GM12878 (cell line): ENCODE results near the gene TANK. TPM values are rescaled to one million over a fixed set of nuclear protein-coding genes. Genes with fewer than 3 reads are reported as not detected.

ENCODE experiments used
- ATAC-seq: fragments of 200-7000 bp; cut with Tn5 transposase; 3 replicates; pipeline ENCODE4 v1.9.1; 2020; ENCODE audit warnings: mild to moderate bottlenecking, moderate library complexity
- BruUV-seq: library from RNA; stranded (reverse); fragments of 400-500 nt; replicated peaks from 2 replicates; lab custom pipeline; 2021; lab: Mats Ljungman, UMichigan
- CTCF ChIA-PET: fragments of 300-600 bp; sonication (Branson Sonifier 250); formaldehyde crosslinking; extraction: SDS; loops from one replicate; lab custom pipeline; 2021; ENCODE audit warnings: inconsistent platforms; lab: Yijun Ruan, JAX
- POLR2A ChIA-PET: fragments of 350-600 bp; formaldehyde crosslinking; extraction: SDS; loops from one replicate; lab custom pipeline; 2021; ENCODE audit warnings: inconsistent platforms; lab: Charles Lee
- RAD21 ChIA-PET: fragments of 300-600 bp; sonication (Branson Sonifier 250); formaldehyde crosslinking; loops from one replicate; lab custom pipeline; 2023; ENCODE audit warnings: antibody characterized with exemption; ENCODE audit not compliant: unreplicated experiment; lab: Charles Lee
- SMC1A ChIA-PET: fragments of 300-600 bp; sonication (Branson Sonifier 250); formaldehyde crosslinking; loops from one replicate; lab custom pipeline; 2023; ENCODE audit not compliant: unreplicated experiment, uncharacterized antibody; lab: Charles Lee
- DNase-seq: peaks from one replicate; pipeline ENCODE4 v3.0.0-alpha.2; 2011; ENCODE audit warnings: low read depth, low spot score
- FAIRE-seq: peaks from 3 replicates; lab custom pipeline; 2011; peaks lifted over from hg19 to GRCh38; lab: Jason Lieb, UNC
- H2AFZ ChIP-seq: 2 replicates; pipeline ENCODE4 v1.6.0; 2011; ENCODE audit warnings: low read depth, low read length, control low read depth; ENCODE audit not compliant: control insufficient read depth
- H3K27ac ChIP-seq: 2 replicates; pipeline ENCODE4 v1.5.1; 2011; ENCODE audit warnings: control low read depth; ENCODE audit not compliant: control insufficient read depth, insufficient read depth
- H3K27me3 ChIP-seq, 2 experiments: replicated peaks in 1 of 2; 2 replicates each; pipeline versions ENCODE4 v1.6.0 to v1.6.1; 2011; ENCODE audit warnings: low read length in 1 of 2; ENCODE audit not compliant: control insufficient read depth in 2 of 2, insufficient read depth in 2 of 2
- H3K36me3 ChIP-seq, 2 experiments: 2 replicates each; pipeline ENCODE4 v1.5.1; 2011; ENCODE audit warnings: low read length in 1 of 2; ENCODE audit not compliant: control insufficient read depth in 2 of 2, insufficient read depth in 2 of 2
- H3K4me1 ChIP-seq: 2 replicates; pipeline ENCODE4 v1.6.1; 2011; ENCODE audit warnings: mild to moderate bottlenecking, low read length, moderate library complexity, mixed read lengths; ENCODE audit not compliant: control insufficient read depth, insufficient read depth
- H3K4me2 ChIP-seq: 2 replicates; pipeline ENCODE4 v1.6.0; 2011; ENCODE audit warnings: control low read depth; ENCODE audit not compliant: control insufficient read depth, insufficient read depth
- H3K4me3 ChIP-seq: fragments of 200-600 bp; sonication (generic); 2 replicates; pipeline ENCODE4 v1.5.1; 2016
- H3K79me2 ChIP-seq: 2 replicates; pipeline ENCODE4 v1.6.0; 2011; ENCODE audit warnings: low read length; ENCODE audit not compliant: control insufficient read depth, insufficient read depth
- H3K9ac ChIP-seq: 2 replicates; pipeline ENCODE4 v1.8.0; 2011; ENCODE audit warnings: low read length, control low read depth, mixed read lengths; ENCODE audit not compliant: control insufficient read depth, insufficient read depth
- H3K9me3 ChIP-seq: replicated peaks from 3 replicates; pipeline ENCODE4 v1.5.1; 2011; ENCODE audit warnings: mild to moderate bottlenecking, low read length; ENCODE audit not compliant: control insufficient read depth, insufficient read depth
- H4K20me1 ChIP-seq: 2 replicates; pipeline ENCODE4 v1.6.0; 2011; ENCODE audit not compliant: control insufficient read depth, insufficient read depth
- CEBPB ChIP-seq, 2 experiments: fragments of 150-350 bp in 1 of 2; IDR thresholded peaks; 2 replicates each; pipeline ENCODE4 v1.6.1; 2012 to 2014; ENCODE audit warnings: low read depth in 2 of 2, low read length in 2 of 2, borderline replicate concordance in 1 of 2, inconsistent platforms in 1 of 2
- IKZF1 ChIP-seq: fragments of 450-650 bp; conservative IDR thresholded peaks from 2 replicates; pipeline ENCODE4 v1.6.1; 2017; ENCODE audit warnings: antibody characterized with exemption, mild to moderate bottlenecking
- MEF2B ChIP-seq: fragments of 450-650 bp; IDR thresholded peaks from 2 replicates; pipeline ENCODE4 v1.6.1; 2018; ENCODE audit warnings: mild to moderate bottlenecking, moderate library complexity; ENCODE audit not compliant: partially characterized antibody, poor library complexity, severe bottlenecking
- MXI1 ChIP-seq: fragments of 150-350 bp; IDR thresholded peaks from 2 replicates; pipeline ENCODE4 v1.6.1; 2011; ENCODE audit warnings: low read depth, mild to moderate bottlenecking, inconsistent platforms, low read length, improper control_type of control experiment
- NR2F1 ChIP-seq: fragments of 450-650 bp; conservative IDR thresholded peaks from 2 replicates; pipeline ENCODE4 v1.6.1; 2017; ENCODE audit warnings: mild to moderate bottlenecking
- RAD51 ChIP-seq: fragments of 450-650 bp; IDR thresholded peaks from 2 replicates; pipeline ENCODE4 v1.6.1; 2016; ENCODE audit warnings: moderate library complexity, mild to moderate bottlenecking, inconsistent platforms
- ZNF217 ChIP-seq: fragments of 450-650 bp; IDR thresholded peaks from 2 replicates; pipeline ENCODE4 v1.6.1; 2017; ENCODE audit warnings: antibody characterized with exemption, mild to moderate bottlenecking
- ZNF24 ChIP-seq: fragments of 450-650 bp; IDR thresholded peaks from 2 replicates; pipeline ENCODE4 v1.6.1; 2017; ENCODE audit warnings: antibody characterized with exemption, mild to moderate bottlenecking
- in situ Hi-C: fragments of 300-500 bp; cut with MboI; formaldehyde crosslinking; loops from 9 replicates; pipeline ENCODE4 v1.14.3; 2018; ENCODE audit warnings: mixed read lengths
- intact Hi-C: fragments of 100-400 bp; cut with micrococcal nuclease; formaldehyde crosslinking; loops from one replicate; pipeline ENCODE4 v1.14.2; 2022; ENCODE audit not compliant: unreplicated experiment
- polyA plus RNA-seq, 11 experiments: library from polyadenylated mRNA; depleted of rRNA in 4 of 11; unstranded in 6 of 11; stranded (reverse) in 5 of 11; fragments of >200 nt; fragmentation: Nextera tagmentation in 4 of 11; fragmentation: Illumina TruSeq in 1 of 11; extraction: Ambion mirVana in 4 of 11; extraction: Trizol in 1 of 11; gene quantifications; 1 replicate in 1 of 11; 2 replicates in 10 of 11; pipeline versions ENCODE4 v1.2.1 to v1.2.3, GENCODE V29; 2011 to 2016; ENCODE audit warnings: inconsistent platforms in 2 of 11, missing spikeins in 2 of 11, low read depth in 1 of 11
- total RNA-seq, 4 experiments: library from RNA; depleted of rRNA in 3 of 4; stranded (reverse); fragments of >200 nt in 3 of 4; fragmentation: Illumina TruSeq in 1 of 4; extraction: Trizol in 1 of 4; gene quantifications; 2 replicates each; pipeline versions ENCODE4 v1.2.1 to v1.2.3, GENCODE V29; 2013 to 2021
- TF ChIP-seq, protein P1 (sequence below): fragments of 450-650 bp; IDR thresholded peaks from 2 replicates; pipeline ENCODE4 v1.6.1; 2017; ENCODE audit warnings: mild to moderate bottlenecking, moderate library complexity
- TF ChIP-seq, protein P2 (sequence below): fragments of 450-650 bp; IDR thresholded peaks from 2 replicates; pipeline ENCODE4 v1.6.1; 2018; ENCODE audit warnings: borderline replicate concordance, mild to moderate bottlenecking; ENCODE audit not compliant: partially characterized antibody

TANK gene
- total and polyA plus RNA-seq, 10 of the 15 experiments (the other 5 are each of a cell fraction or from before 2014, with no cell fraction given) = 48.6 to 127 (median 103) TPM

DNA sequence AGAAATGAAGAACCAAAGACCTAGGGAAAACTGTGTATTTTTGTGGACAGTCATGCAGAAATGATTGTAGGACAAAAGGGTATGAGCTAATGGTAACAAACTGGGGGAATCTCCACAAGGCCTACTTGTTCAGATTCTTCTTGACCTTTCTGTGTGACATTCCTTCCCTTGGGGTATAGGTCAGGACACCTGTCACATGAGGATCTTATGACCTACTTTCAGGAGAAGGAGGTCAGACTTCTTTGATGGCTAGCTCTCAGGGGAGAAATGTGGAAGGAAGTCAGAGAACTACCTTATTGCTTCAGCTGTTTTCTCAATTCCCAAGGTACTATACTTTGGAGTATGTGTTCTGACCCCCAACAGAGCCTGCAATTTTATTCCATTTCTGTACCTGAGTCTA, 40.7 kb upstream of the TANK start:
- FAIRE-seq (no peak), DNase-seq (no peak), ATAC-seq (no peak; the same call in 2 of the 3 replicates)
- BruUV-seq = no TSS peak
- Histone ChIP-seq H3K36me3 (no peaks in the 10 kb centered on the region), H2AFZ (no peak overlapping the region), H3K9ac (no peak overlapping the region), H3K4me1 (no peaks in the 10 kb centered on the region), H4K20me1 (no peaks in the 10 kb centered on the region), H3K79me2 (no peaks in the 10 kb centered on the region), H3K27me3 (no peaks in the 10 kb centered on the region), H3K4me3 (no peak overlapping the region), H3K9me3 (no peaks in the 10 kb centered on the region), H3K27ac (no peak overlapping the region), H3K4me2 (no peak overlapping the region)
- CTCF ChIA-PET = interaction anchor here (1.0 to 8.1 kb wide), 7 partner anchors 7 to 103 kb away, joined by 3 to 68 read pairs (median 8); no protein-coding TSS in a partner anchor
- TF ChIP-seq MXI1 (no peak), NR2F1 (peak; percentile 49; the same call in 1 of the 2 replicates), MEF2B (peak; percentile 10), CEBPB (IDR thresholded peaks at IDR 0.05; ENCODE audit: borderline replicate concordance in 1 of 2, low read depth in 2 of 2, low read length in 2 of 2) (no peak), RAD51 (no peak), IKZF1 (peak; percentile 21; the same call in 1 of the 2 replicates), ZNF217 (no peak), ZNF24 (no peak)
- TF ChIP-seq, protein P1, sequence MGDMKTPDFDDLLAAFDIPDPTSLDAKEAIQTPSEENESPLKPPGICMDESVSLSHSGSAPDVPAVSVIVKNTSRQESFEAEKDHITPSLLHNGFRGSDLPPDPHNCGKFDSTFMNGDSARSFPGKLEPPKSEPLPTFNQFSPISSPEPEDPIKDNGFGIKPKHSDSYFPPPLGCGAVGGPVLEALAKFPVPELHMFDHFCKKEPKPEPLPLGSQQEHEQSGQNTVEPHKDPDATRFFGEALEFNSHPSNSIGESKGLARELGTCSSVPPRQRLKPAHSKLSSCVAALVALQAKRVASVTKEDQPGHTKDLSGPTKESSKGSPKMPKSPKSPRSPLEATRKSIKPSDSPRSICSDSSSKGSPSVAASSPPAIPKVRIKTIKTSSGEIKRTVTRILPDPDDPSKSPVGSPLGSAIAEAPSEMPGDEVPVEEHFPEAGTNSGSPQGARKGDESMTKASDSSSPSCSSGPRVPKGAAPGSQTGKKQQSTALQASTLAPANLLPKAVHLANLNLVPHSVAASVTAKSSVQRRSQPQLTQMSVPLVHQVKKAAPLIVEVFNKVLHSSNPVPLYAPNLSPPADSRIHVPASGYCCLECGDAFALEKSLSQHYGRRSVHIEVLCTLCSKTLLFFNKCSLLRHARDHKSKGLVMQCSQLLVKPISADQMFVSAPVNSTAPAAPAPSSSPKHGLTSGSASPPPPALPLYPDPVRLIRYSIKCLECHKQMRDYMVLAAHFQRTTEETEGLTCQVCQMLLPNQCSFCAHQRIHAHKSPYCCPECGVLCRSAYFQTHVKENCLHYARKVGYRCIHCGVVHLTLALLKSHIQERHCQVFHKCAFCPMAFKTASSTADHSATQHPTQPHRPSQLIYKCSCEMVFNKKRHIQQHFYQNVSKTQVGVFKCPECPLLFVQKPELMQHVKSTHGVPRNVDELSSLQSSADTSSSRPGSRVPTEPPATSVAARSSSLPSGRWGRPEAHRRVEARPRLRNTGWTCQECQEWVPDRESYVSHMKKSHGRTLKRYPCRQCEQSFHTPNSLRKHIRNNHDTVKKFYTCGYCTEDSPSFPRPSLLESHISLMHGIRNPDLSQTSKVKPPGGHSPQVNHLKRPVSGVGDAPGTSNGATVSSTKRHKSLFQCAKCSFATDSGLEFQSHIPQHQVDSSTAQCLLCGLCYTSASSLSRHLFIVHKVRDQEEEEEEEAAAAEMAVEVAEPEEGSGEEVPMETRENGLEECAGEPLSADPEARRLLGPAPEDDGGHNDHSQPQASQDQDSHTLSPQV = no peak
- TF ChIP-seq, protein P2, sequence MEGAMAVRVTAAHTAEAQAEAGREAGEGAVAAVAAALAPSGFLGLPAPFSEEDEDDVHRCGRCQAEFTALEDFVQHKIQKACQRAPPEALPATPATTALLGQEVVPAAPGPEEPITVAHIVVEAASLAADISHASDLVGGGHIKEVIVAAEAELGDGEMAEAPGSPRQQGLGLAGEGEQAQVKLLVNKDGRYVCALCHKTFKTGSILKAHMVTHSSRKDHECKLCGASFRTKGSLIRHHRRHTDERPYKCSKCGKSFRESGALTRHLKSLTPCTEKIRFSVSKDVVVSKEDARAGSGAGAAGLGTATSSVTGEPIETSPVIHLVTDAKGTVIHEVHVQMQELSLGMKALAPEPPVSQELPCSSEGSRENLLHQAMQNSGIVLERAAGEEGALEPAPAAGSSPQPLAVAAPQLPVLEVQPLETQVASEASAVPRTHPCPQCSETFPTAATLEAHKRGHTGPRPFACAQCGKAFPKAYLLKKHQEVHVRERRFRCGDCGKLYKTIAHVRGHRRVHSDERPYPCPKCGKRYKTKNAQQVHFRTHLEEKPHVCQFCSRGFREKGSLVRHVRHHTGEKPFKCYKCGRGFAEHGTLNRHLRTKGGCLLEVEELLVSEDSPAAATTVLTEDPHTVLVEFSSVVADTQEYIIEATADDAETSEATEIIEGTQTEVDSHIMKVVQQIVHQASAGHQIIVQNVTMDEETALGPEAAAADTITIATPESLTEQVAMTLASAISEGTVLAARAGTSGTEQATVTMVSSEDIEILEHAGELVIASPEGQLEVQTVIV = no peak
- POLR2A ChIA-PET = interaction anchor here (1.2 to 4.1 kb wide), 5 partner anchors 12 to 41 kb away, joined by 3 to 16 read pairs (median 8); no protein-coding TSS in a partner anchor
- intact Hi-C loops (no loop called here), in situ Hi-C loops (no loop called here)
- SMC1A ChIA-PET = interaction anchor here (0.6 to 9.4 kb wide), 11 partner anchors 9 to 98 kb away, joined by 3 to 79 read pairs (median 8); no protein-coding TSS in a partner anchor
- RAD21 ChIA-PET = interaction anchor here (0.8 to 2.1 kb wide), 7 partner anchors 10 to 105 kb away, joined by 3 to 11 read pairs (median 3); no protein-coding TSS in a partner anchor
